ENCODE results near the gene GRB2.

GRCh38 chr17:75345514-75346167 lies 59.8 kb downstream of the GRB2 start:
- TF ChIP-seq, protein P1, sequence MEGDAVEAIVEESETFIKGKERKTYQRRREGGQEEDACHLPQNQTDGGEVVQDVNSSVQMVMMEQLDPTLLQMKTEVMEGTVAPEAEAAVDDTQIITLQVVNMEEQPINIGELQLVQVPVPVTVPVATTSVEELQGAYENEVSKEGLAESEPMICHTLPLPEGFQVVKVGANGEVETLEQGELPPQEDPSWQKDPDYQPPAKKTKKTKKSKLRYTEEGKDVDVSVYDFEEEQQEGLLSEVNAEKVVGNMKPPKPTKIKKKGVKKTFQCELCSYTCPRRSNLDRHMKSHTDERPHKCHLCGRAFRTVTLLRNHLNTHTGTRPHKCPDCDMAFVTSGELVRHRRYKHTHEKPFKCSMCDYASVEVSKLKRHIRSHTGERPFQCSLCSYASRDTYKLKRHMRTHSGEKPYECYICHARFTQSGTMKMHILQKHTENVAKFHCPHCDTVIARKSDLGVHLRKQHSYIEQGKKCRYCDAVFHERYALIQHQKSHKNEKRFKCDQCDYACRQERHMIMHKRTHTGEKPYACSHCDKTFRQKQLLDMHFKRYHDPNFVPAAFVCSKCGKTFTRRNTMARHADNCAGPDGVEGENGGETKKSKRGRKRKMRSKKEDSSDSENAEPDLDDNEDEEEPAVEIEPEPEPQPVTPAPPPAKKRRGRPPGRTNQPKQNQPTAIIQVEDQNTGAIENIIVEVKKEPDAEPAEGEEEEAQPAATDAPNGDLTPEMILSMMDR (IDR thresholded peaks at IDR 0.05) = no peak
- TF ChIP-seq SIN3A (IDR thresholded peaks at IDR 0.05; ENCODE audit: borderline replicate concordance, insufficient read depth, low read depth, low read length) (no peak), POLR2AphosphoS5 (IDR thresholded peaks at IDR 0.05; ENCODE audit: low read depth, low read length) (no peak), REST (IDR thresholded peaks at IDR 0.05; ENCODE audit: insufficient read depth in 1 of 2, low read depth in 2 of 2, low read length in 1 of 2) (no peak), TCF7L2 (IDR thresholded peaks at IDR 0.05; ENCODE audit: low read depth, low read length) (no peak)

Measured in Panc1 (cell line).